Eye (tissue), 1 donor: ENCODE results near the gene DCAF12.
"Not testable (repeated sequence)": the region's sequence is repeated elsewhere in the genome, so short reads cannot be mapped to it uniquely, and the experiment has no call there.

Source experiments
- DNase-seq: peaks from one replicate; pipeline ENCODE4 v3.0.0-alpha.2; 2015

Gene DCAF12

GRCh38 chr9:34059281-34059680, 67.2 kb downstream of the DCAF12 start:
- no peak for DNase-seq

DNA sequence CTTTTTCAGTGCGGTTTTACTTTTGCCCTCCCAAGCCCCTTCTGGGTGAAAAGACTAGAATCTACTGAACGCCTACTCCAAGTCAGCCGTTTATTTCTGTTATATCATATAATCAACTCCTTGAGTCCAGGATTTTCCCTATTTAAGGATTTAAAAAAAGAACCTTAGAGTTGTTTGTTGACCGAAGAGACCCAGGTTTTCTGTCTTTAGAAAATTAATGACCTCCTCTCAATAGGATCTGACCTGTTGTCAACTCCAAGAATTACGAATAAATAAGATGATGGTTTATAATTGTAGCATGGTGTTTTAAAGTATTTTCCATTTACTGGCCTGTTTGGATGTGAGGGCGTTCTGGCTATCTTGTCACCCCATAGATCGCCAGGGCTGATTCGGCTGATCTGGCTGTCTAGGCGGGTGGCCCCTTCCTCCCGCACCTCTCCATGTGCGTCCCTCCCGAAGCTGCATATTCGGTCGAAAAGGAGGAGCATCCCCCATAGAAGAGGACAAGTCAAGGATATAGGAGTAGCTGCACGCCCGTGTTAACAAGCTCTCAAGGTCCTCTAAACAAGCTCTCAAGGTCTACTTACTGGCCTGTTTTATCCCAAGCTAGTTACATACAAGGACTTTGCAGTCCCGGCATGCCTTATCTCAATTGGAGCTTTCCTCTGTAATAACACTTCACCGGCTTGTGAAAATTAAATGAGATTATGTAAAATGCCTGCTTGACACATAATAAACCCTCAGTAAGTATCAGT, 76.7 kb downstream of the DCAF12 start:
- no peak for DNase-seq

DNA sequence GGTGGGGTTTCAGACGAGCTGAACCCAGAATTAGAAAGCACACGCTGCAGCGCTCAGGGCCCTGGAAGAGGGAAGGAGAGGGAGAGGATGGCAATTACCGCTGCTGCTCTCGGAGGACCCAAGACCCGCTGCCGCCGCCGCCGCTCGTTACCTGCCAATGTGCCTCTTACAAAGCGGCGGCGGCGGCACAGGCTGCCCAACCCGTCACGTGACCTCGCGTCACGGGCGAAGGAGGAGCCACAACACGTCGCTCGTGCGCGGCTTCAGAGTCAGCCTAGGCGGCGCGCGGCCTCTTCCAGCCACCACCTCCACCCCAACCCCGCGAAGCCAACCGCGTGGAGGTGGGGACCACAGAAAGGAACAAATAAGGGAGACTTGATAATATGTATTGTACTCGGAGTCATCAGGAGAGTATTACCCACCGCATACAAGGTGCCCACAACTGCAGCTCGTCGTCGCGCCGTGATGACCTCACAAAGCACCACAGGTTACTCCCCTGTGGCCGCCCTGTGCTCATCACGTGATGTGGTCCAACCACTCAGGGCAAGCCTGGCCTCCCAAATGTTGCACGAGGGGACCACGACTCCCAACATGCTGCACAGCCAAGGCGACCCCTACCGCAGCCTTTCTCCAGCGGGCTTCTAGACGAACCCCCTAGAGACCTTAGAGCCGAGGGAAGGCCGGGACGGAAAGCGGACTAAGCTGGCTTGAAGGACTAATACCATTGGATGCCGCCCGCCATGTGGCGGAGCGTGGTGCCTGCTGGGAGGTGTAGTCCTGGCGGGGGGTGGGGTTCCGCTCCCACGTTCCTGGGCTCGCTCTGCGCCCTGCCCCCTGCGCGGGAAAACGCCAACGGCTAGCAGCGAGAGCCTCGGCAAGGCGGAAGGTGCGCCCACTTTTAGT, 77.5 kb downstream of the DCAF12 start, which contains the start of gene UBAP2:
Gene UBAP2 (minus strand): TSS at position 161 of the 903 bp plus-strand sequence. CDS start 31,739 bp downstream, outside the sequence.
- DNase-seq: peak; percentile 99

DNA sequence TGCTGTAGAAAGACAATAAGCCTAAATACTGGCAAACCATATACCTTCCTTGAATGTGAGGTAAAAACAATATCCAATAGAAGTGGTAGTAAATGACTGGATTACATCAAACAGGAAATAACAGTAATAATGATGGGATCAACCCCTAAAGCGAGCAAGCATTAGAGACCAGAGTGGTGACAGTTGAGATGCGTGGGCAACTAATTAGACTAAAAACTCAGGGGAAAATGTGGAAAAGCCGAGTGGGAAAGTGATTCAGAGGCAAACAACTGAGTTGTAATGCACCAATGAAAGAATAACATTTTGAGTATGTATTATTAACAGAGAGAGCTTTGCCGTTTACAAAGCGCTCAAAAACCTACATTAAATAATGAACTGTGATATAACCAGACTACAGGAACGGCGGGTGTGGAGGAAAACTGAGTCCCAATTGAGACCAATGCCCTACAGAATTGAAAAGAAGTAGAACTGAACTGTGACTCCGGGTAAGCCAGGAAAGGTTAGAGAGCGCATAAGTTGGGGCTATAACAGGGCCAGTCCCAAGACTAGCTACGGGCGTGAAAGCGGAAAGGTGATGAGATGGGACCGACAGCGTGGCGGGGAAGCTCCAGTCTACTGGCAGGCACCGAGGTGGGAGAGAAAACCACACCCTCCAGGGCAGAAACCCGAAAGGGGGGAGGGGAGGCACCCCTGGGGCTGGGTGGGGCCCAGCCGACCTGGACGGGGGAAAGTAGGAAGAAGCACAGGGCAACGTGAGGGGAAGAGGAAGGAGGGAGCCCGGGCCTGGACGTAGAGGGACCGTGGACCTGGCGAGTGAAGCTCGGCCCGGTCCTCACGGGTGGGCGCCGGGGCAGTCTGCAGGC, 78.4 kb downstream of the DCAF12 start:
- no peak for DNase-seq

DNA sequence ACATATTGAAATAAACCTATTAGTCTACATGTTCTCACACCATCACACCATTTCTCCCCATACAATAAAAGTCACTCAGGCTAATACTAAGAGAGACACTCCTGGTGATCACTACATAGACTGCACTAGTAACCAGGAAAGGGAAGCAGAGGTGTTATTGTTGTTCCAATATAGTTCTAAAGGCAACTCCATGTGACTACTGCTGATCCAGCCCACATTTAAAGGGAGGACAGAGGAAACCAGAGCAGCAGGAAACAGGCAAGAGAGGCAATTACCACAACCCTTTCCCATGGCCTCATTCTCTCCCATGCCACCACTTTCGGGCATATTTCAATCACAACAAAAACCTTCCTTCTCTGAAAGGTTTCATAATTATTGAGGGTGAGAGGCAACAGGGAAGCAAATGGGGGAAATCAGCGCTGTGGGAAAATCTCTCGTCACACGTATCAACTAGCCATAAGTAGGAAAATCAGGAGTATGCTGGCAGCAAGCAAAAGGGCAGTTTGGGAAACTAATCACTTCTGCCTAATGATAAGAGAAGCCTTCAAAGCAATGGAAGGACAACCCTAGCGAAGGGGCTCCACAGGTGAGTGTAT, 79.6 kb downstream of the DCAF12 start:
- no peak for DNase-seq

DNA sequence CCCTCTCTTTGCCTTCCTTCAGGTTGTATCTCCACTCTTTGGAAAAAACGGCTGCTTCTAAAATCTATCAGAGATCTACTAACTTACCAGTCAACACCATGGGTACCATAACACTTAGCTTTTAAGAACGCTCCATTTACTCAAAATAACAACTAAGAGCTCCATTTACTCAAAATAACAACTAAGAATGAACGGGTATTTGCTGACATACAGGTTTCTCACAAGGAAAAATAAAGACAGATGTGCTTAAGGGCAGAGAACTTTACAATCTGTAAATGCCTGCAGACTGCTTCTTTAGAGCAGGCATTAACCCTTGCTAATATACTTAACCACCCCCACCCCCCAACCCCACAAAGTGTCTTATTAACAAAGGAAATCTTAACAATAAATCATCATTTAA, 80.6 kb downstream of the DCAF12 start:
- DNase-seq: no peak

GRCh38 chr9:34042074-34042473, 84.4 kb downstream of the DCAF12 start:
- not testable (repeated sequence) for DNase-seq

DNA sequence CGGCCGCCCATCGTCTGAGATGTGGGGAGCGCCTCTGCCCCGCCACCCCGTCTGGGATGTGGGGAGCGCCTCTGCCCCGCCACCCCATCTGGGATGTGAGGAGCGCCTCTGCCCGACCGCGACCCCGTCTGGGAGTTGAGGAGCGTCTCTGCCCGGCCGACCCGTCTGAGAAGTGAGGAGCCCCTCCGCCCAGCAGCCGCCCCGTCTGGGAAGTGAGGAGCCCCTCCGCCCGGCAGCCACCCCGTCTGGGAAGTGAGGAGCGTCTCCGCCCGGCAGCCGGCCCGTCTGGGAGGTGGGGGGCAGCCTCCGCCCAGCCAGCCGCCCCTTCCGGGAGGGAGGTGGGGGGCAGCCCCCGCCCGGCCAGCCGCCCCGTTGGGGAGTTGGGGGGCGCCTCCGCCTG, 87.6 kb downstream of the DCAF12 start:
- not testable (repeated sequence) for DNase-seq

- no peak for DNase-seq
Measured at GRCh38 chr9:34037626-34038025, 88.9 kb downstream of the DCAF12 start.

DNA sequence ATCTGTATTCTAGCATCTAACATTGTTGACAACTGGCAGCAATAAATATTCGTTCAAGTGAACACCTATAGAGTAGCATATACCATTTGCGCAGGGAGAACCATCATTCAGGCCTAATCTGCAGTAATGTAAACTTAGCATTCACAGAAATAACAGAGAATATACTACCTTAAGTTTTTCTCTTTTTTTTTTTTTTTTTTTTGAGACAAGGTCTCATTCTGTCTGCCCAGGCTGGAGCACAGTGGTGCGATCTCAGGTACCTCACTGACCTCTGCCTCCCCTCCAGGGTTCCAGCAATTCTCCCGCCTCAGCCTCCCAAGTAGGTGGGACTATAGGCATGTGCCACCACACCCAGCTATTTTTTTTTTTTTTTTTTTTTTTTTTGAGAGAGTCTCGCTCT, 89.9 kb downstream of the DCAF12 start:
- no peak for DNase-seq
